ENCODE measurements around the gene SLC46A3. TPM values are rescaled to one million over a fixed set of nuclear protein-coding genes. Genes with fewer than 3 reads are reported as not detected.

Gene SLC46A3
- total and polyA plus RNA-seq, 2 of the 13 experiments (the other 11 are each of a cell fraction or from before 2014, with no cell fraction given): not detected

GRCh38 chr13:28658796-28659620 is 59.8 kb downstream of the SLC46A3 start, which contains the start of gene POMP (continued):
- TF ChIP-seq MATR3 (CRISPR knock-in tag; IDR thresholded peaks at IDR 0.05) (no peak), HIC2 (CRISPR knock-in tag; IDR thresholded peaks at IDR 0.05; ENCODE audit: low read depth) (no peak), FOXK2 (IDR thresholded peaks at IDR 0.05) (no peak), ZNF577 (CRISPR knock-in tag; IDR thresholded peaks at IDR 0.05; ENCODE audit: borderline replicate concordance, low read depth) (0 out of 2 replicates have a peak, but pooled peaks have one; percentile 21), MZF1 (CRISPR knock-in tag; IDR thresholded peaks at IDR 0.05; ENCODE audit: borderline replicate concordance) (no peak), DDIT3 (CRISPR knock-in tag; IDR thresholded peaks at IDR 0.05) (no peak), ZMYM2 (CRISPR knock-in tag; IDR thresholded peaks at IDR 0.05) (no peak), MYC (CRISPR knock-in tag; IDR thresholded peaks at IDR 0.05; ENCODE audit: borderline replicate concordance) (peak; percentile 79; the same call in 1 of the 2 replicates), GATA4 (IDR thresholded peaks at IDR 0.05; ENCODE audit: borderline replicate concordance, low read depth) (0 out of 2 replicates have a peak, but pooled peaks have one; percentile 47), NR2F2 (IDR thresholded peaks at IDR 0.05; ENCODE audit: borderline replicate concordance, low read depth) (no peak), POGZ (CRISPR knock-in tag; IDR thresholded peaks at IDR 0.05) (peak; percentile 90), ZNF724P (CRISPR knock-in tag; IDR thresholded peaks at IDR 0.05; ENCODE audit: borderline replicate concordance) (no peak), ZNF768 (CRISPR knock-in tag; IDR thresholded peaks at IDR 0.05) (peak; percentile 59; the same call in 1 of the 2 replicates), RXRA (CRISPR knock-in tag; IDR thresholded peaks at IDR 0.05) (peak; percentile 71; the same call in 1 of the 2 replicates), FOXJ3 (CRISPR knock-in tag; IDR thresholded peaks at IDR 0.05; ENCODE audit: borderline replicate concordance) (no peak; the same call in 1 of the 2 replicates), ZNF597 (CRISPR knock-in tag; IDR thresholded peaks at IDR 0.05) (no peak), ATF3 (CRISPR knock-in tag; IDR thresholded peaks at IDR 0.05) (peak; percentile 11; the same call in 1 of the 2 replicates), U2AF2 (IDR thresholded peaks at IDR 0.05; ENCODE audit: low read depth, low read length) (no peak), CENPX (CRISPR knock-in tag; IDR thresholded peaks at IDR 0.05) (no peak), MYPOP (CRISPR knock-in tag; IDR thresholded peaks at IDR 0.05) (peak; percentile 74; the same call in 1 of the 2 replicates), IKZF4 (CRISPR knock-in tag; IDR thresholded peaks at IDR 0.05; ENCODE audit: borderline replicate concordance, low read depth, not compliant biosample characterization) (peak; percentile 75), THRA (CRISPR knock-in tag; IDR thresholded peaks at IDR 0.05; ENCODE audit: borderline replicate concordance) (peak; percentile 44; the same call in 1 of the 2 replicates), RAD21 (CRISPR knock-in tag; IDR thresholded peaks at IDR 0.05) (no peak), ZNF746 (CRISPR knock-in tag; IDR thresholded peaks at IDR 0.05) (peak; percentile 80; the same call in 1 of the 2 replicates)
